Muscle of leg (tissue), 16 donors: Measurements from ENCODE around the gene PMEL. TPM values are rescaled to one million over a fixed set of nuclear protein-coding genes. Genes with fewer than 3 reads are reported as not detected.
"Not testable (repeated sequence)": the region's sequence is repeated elsewhere in the genome, so short reads cannot be mapped to it uniquely, and the experiment has no call there.

Experiments used
- DNase-seq: peaks from one replicate; pipeline ENCODE4 v3.0.0; 2013
- H3K27ac ChIP-seq: one replicate; pipeline ENCODE4 v1.5.1; 2013; ENCODE audit warnings: mild to moderate bottlenecking, low read length, control low read depth
- H3K27me3 ChIP-seq: one replicate; pipeline ENCODE4 v1.6.1; 2013; ENCODE audit warnings: low read length; ENCODE audit not compliant: control insufficient read depth, insufficient read depth
- H3K36me3 ChIP-seq: one replicate; pipeline ENCODE4 v1.6.1; 2013; ENCODE audit warnings: low read length; ENCODE audit not compliant: control insufficient read depth, insufficient read depth
- H3K4me1 ChIP-seq: one replicate; pipeline ENCODE4 v1.6.1; 2013; ENCODE audit warnings: low read length; ENCODE audit not compliant: control insufficient read depth, insufficient read depth
- H3K4me3 ChIP-seq: one replicate; pipeline ENCODE4 v1.5.1; 2013; ENCODE audit warnings: low read length, control low read depth
- H3K9me3 ChIP-seq: replicated peaks from 2 replicates; pipeline ENCODE4 v1.6.1; 2013; ENCODE audit warnings: low read depth, low read length; ENCODE audit not compliant: control insufficient read depth
- WGBS: methylation state at CpG from one replicate; pipeline ENCODE4 v1.1.5; 2013; ENCODE audit warnings: missing lambda C conversion rate; ENCODE audit not compliant: insufficient coverage; 5-methylcytosine and 5-hydroxymethylcytosine counted together
- long read RNA-seq, 11 donors: transcript quantifications; one replicate each; lab custom pipeline, GENCODE V29; 2026
- polyA plus RNA-seq, 8 donors: library from polyadenylated mRNA; unstranded; fragments of 120-200 nt; gene quantifications; one replicate each; pipeline versions ENCODE4 v1.2.1 to v1.2.3, GENCODE V29; 2013; ENCODE audit warnings: inconsistent platforms in 1 of 8, low replicate concordance in 1 of 8; ENCODE audit not compliant: insufficient read length in 8 of 8, insufficient read depth in 1 of 8
- total RNA-seq: library from RNA; stranded (reverse); fragments of 120-200 nt; gene quantifications from one replicate; pipeline ENCODE4 v1.2.4, GENCODE V29; 2013

Gene PMEL
- 0.62 TPM for total RNA-seq
- 10 to 100 TPM in 1 of 8 donors, 1 to 10 TPM in 6, under 1 TPM in 1; 0.72 to 16.2 (median 1.3) TPM for polyA plus RNA-seq
- long read RNA-seq, donor 1, partial matches to known transcripts = 76 of 76 reads
- long read RNA-seq, donor 1, other reads (novel, unspliced or antisense) = 0 of 76 reads
- long read RNA-seq, donor 2 = 0 reads
- long read RNA-seq, donor 3 = 0 reads
- long read RNA-seq, donor 4 = 0 reads
- long read RNA-seq, donor 5, partial matches to known transcripts = 20 of 21 reads
- long read RNA-seq, donor 5, other reads (novel, unspliced or antisense) = 0 of 21 reads
- long read RNA-seq, donor 6 = 0 reads
- long read RNA-seq, donor 7 = 0 reads
- long read RNA-seq, donor 8, partial matches to known transcripts = 71 of 87 reads
- long read RNA-seq, donor 8, other reads (novel, unspliced or antisense) = 16 of 87 reads
- long read RNA-seq, donor 9 = 0 reads
- long read RNA-seq, donor 10, partial matches to known transcripts = 0 of 6 reads
- long read RNA-seq, donor 10, other reads (novel, unspliced or antisense) = 6 of 6 reads
- long read RNA-seq, donor 11 = 0 reads

GRCh38 chr12:55965941-55966407, at the start of gene PMEL:
TSS of gene PMEL (minus strand) at chr12:55966042. CDS start at chr12:55966011, 31 bp downstream.
- peak; percentile 43 for DNase-seq
- H3K4me1 ChIP-seq = peaks cover 18% of the 10 kb centered on the region
- peak within 1 kb of the TSS; percentile 92 for H3K27ac ChIP-seq
- 0% methylated on average over 1 of the region's 4 CpGs for WGBS
- H3K27me3 ChIP-seq = no peaks in the 10 kb centered on the region
- H3K9me3 ChIP-seq = no peaks in the 10 kb centered on the region
- H3K4me3 ChIP-seq = peak within 1 kb of the TSS; percentile 98
- peaks cover 12% of the 10 kb centered on the region for H3K36me3 ChIP-seq

DNA sequence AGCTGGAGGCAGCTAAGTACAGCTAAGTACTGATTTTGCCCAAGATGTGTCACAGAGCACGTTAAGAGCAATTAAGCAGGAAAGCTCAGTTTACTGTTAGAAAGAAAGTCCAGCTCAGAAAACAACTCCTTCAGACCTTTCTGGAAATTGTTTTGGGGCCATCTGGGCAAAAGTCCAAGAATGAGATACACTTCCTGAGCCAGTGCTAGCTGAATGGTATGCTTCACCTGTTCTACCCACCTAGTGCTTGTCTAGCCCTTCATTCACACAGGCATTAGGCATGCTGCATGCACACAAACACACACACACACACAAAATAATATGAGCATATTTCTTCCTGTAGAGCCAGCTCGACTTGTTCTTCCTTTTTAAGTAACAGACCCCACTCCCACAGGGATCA, 48.4 kb upstream of the PMEL start:
- Histone ChIP-seq H3K4me1 (no peaks in the 10 kb centered on the region), H3K27ac (no peak overlapping the region)
- WGBS = 29% methylated on average over 2 of the region's 2 CpGs

DNA sequence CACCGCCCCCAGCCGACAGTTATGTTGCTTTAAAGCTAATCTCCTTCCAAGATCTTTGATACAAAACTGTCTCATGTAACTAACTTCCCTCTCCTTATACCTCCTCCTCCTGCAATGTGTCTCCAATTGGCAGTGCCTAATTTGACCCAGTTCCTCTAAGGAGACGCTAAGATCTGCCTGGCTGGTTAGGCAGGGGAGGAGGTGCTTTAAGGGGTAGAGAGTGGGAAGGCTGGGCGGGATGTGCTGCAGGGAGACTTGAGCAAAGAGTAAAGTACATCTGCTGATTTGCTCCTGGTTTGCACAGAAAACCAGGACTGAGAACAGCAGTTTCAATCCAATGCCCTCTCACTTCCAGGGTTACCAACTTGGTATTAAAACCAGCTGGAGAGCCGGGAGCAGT, 47.6 kb upstream of the PMEL start:
- 67% methylated on average over 4 of the region's 5 CpGs for WGBS
- Histone ChIP-seq H3K27me3 (no peaks in the 10 kb centered on the region), H3K4me1 (no peaks in the 10 kb centered on the region), H3K27ac (no peak overlapping the region), H3K36me3 (peaks cover 2% of the 10 kb centered on the region), H3K9me3 (no peaks in the 10 kb centered on the region), H3K4me3 (no peak overlapping the region)
- no peak for DNase-seq

More for the DNA sequence above, 48.4 kb upstream of the PMEL start:
- no peak for DNase-seq
- Histone ChIP-seq H3K4me3 (no peak overlapping the region), H3K9me3 (no peaks in the 10 kb centered on the region), H3K27me3 (no peaks in the 10 kb centered on the region), H3K36me3 (peaks cover 2% of the 10 kb centered on the region)

DNA sequence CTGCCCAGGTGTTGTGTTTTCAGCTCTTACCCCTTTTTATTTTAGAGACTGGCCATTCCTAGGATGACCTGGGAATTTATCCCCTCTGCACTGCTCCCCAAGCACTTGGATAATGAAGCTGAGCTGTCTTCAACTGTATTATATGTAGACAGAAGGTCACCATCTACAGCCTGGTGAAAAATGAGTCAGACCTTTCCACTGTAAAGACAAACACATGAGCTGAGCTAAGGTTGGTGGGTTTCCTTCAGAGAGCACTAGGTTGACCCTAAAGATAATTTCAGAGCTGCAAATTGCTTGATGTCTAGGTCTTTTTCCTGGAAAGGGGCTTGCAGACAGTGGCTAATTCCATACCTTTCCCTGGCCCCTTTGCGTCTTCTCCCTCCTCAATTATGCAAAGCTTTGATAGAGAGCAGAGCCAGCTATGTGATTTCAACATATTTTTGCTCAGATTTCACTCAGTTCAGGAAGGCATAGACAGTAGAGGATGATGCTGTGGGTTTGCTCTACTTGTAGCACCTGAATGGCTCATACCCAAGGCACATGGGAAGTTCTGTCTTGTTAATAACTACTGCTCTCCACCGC, 45.8 kb upstream of the PMEL start:
- DNase-seq = no peak
- Histone ChIP-seq H3K4me1 (peaks cover 9% of the 10 kb centered on the region), H3K36me3 (peaks cover 2% of the 10 kb centered on the region), H3K4me3 (no peak overlapping the region), H3K27ac (no peak overlapping the region), H3K9me3 (no peaks in the 10 kb centered on the region), H3K27me3 (no peaks in the 10 kb centered on the region)
- WGBS = no CpG with 5 or more reads among the region's 2 CpGs

- Histone ChIP-seq H3K9me3 (no peaks in the 10 kb centered on the region), H3K4me3 (no peak overlapping the region), H3K36me3 (peaks cover 4% of the 10 kb centered on the region), H3K4me1 (peaks cover 9% of the 10 kb centered on the region), H3K27ac (no peak overlapping the region), H3K27me3 (no peaks in the 10 kb centered on the region)
- DNase-seq = no peak
- 43% methylated on average over 1 of the region's 2 CpGs for WGBS
Measured at GRCh38 chr12:56010111-56010570, 44.3 kb upstream of the PMEL start.

DNA sequence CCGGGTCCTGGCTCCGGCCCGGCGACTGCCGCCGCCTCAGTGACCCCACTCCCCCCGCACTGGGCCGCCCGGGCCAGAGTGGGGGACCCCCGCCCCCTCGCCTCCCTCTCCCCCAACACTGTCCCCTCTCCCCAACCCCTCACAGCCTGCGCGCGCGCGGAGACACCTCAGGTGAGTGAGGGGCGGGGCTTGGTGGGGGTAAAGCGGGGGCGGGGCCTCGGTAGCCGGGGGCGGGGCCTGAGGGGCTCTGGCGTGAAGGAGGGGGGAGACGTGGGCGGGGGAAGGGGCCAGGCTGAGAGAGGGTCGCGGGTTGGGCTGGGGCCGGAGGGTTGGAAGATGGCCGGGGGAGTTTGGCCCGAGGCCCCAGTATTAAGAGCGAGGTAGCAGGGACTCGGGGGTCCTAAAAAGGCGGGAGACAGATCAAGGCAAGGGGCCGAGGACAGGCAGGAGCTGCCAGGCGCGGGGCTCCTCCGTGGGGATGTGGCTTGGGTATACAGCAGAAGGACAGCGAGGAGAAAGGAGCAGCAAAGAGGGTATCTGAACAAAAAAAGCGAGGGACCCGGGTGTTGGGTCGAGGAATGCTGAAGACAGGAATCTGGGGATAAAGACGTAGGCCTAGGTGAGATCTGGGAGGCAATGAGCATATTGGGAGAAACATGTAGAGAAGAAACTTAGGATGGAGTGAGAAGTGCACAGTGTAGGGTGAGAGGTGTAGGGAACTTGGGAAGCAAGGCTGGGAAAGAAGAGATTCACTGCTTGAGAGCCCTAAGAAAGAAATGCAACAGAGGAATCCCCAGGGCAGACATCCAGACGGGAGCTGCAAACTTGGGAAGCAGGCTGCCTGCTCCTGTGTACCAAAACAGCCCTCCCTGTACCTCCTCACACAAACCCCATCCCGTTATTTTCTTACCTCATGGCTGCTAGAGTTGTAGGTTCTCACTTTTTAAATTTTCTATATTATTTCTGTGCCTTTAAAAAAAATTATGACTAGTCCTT, 42.0 kb upstream of the PMEL start:
- Histone ChIP-seq H3K9me3 (no peaks in the 10 kb centered on the region), H3K4me3 (peak overlapping the region; percentile 56), H3K27me3 (no peaks in the 10 kb centered on the region), H3K27ac (peak overlapping the region; percentile 90), H3K4me1 (peaks cover 9% of the 10 kb centered on the region), H3K36me3 (peaks cover 24% of the 10 kb centered on the region)
- peak; percentile 62 for DNase-seq
- WGBS = under 1% methylated on average over 26 of the region's 44 CpGs

GRCh38 chr12:56004211-56004610, 38.4 kb upstream of the PMEL start:
- H3K4me3 ChIP-seq = no peak overlapping the region
- H3K27me3 ChIP-seq = no peaks in the 10 kb centered on the region
- H3K27ac ChIP-seq = no peak overlapping the region
- DNase-seq = no peak
- peaks cover 36% of the 10 kb centered on the region for H3K36me3 ChIP-seq
- peaks cover 9% of the 10 kb centered on the region for H3K4me1 ChIP-seq
- 88% methylated on average over 8 of the region's 10 CpGs for WGBS
- H3K9me3 ChIP-seq = no peaks in the 10 kb centered on the region

DNA sequence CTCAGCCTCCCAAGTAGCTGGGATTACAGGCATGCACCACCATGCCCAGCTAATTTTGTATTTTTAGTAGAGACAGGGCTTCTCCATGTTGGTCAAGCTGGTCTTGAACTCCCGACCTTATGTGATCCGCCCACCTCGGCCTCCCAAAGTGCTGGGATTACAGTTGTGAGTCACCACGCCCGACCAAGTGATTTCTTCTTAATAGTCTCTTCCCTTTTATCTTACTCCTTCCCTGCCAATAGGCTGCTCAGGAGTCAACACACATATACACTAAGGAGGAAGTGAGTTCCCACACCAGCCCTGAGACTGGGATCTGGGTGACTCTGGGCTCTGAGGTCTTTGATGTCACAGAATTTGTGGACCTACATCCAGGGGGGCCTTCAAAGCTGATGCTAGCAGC, 37.5 kb upstream of the PMEL start:
- WGBS = 74% methylated on average over 3 of the region's 5 CpGs
- not testable (repeated sequence) for H3K27me3 ChIP-seq, DNase-seq

DNA sequence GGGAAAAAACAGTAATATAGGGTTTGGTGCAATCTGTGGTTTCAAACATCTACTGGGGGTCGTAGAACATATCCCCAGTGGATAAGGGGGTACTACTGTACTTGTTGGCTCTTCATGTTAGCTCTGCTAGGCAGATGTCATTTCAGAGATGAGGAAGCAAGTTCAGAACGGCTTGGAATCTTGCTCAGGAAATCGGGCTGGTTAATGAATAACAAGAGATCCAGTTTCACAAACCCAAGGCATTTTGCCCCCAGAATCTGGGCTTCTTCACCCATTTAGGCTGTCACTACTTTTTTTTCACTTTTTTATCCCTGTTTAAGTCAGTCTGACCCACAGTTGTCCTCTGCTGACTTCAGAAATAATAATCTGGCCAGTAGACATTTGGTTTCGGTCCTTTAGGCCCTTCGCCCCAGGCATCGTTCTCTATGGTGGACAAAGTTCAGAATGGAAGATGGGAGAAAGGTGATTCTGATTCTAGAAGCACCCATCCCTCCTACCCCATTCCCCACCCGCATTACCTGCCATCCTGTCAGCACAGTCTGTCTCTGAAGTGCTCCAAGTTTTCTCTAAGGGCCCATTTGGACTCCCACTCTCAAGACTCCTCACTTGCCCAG, 35.8 kb upstream of the PMEL start:
- H3K9me3 ChIP-seq = no peaks in the 10 kb centered on the region
- H3K27me3 ChIP-seq = no peaks in the 10 kb centered on the region
- peaks cover 42% of the 10 kb centered on the region for H3K36me3 ChIP-seq
- H3K4me3 ChIP-seq = no peak overlapping the region
- H3K27ac ChIP-seq = no peak overlapping the region
- H3K4me1 ChIP-seq = peaks cover 8% of the 10 kb centered on the region
- no peak for DNase-seq
- WGBS = 67% methylated on average over 3 of the region's 7 CpGs

More for the DNA sequence above, 37.5 kb upstream of the PMEL start:
- H3K4me1 ChIP-seq, H3K4me3 ChIP-seq, H3K9me3 ChIP-seq, H3K27ac ChIP-seq: not testable (repeated sequence)
- H3K36me3 ChIP-seq = peaks cover 42% of the 10 kb centered on the region
